Colonic mucosa (tissue), 4 donors: ENCODE measurements around the gene ZNF304. TPM values are rescaled to one million over a fixed set of nuclear protein-coding genes. Genes with fewer than 3 reads are reported as not detected.

Experiments
- DNase-seq: peaks from one replicate; pipeline ENCODE4 v3.0.0-alpha.2; 2020
- H3K27ac ChIP-seq: fragments of 200-600 bp; one replicate; pipeline ENCODE4 v1.8.0; 2021
- H3K27me3 ChIP-seq: fragments of 200-600 bp; one replicate; pipeline ENCODE4 v1.8.0; 2021
- H3K36me3 ChIP-seq: fragments of 200-600 bp; one replicate; pipeline ENCODE4 v1.8.0; 2021
- H3K4me1 ChIP-seq: fragments of 200-600 bp; one replicate; pipeline ENCODE4 v1.8.0; 2021; ENCODE audit warnings: mild to moderate bottlenecking
- H3K4me3 ChIP-seq: fragments of 200-600 bp; one replicate; pipeline ENCODE4 v1.8.0; 2021
- H3K9ac ChIP-seq, 2 donors: one replicate each; pipeline ENCODE4 v1.7.0; 2013; ENCODE audit warnings: control low read depth in 2 of 2, low read depth in 2 of 2, low read length in 2 of 2
- H3K9me3 ChIP-seq: fragments of 200-600 bp; one replicate; pipeline ENCODE4 v1.8.0; 2021
- CTCF ChIP-seq: fragments of 200-600 bp; IDR thresholded peaks from one replicate; pipeline ENCODE4 v1.8.0; 2022; ENCODE audit warnings: antibody characterized with exemption, mild to moderate bottlenecking
- intact Hi-C: fragments of 100-400 bp; cut with DNase I; formaldehyde crosslinking; loops from one replicate; pipeline ENCODE4 v1.14.1; 2022
- total RNA-seq, 2 donors: library from RNA; stranded (reverse); fragmentation: NEBNext Ultra II Directional in 1 of 2; extraction: Animal tissue kit (Norgen Biotek cat#: 25700) in 1 of 2; gene quantifications; one replicate each; pipeline ENCODE4 v1.2.1, GENCODE V29; 2021
- donor health status: healthy.
- donor health status: DM: no; HTN: no; CAD: no.
- donor health status: DM: no; HTN: no; CAD: no.

The ZNF304 gene
- total RNA-seq, 2 donors from 2014 or later = 3.6 TPM

- Histone ChIP-seq H3K9ac (peak overlapping the region; percentile 87 to 91), H3K36me3 (no peaks in the 10 kb centered on the region), H3K4me1 (no peaks in the 10 kb centered on the region), H3K27me3 (peaks cover 5% of the 10 kb centered on the region), H3K9me3 (no peaks in the 10 kb centered on the region), H3K27ac (no peak overlapping the region), H3K4me3 (peak overlapping the region; percentile 89)
- no peak for TF ChIP-seq CTCF
- DNase-seq = no peak
- intact Hi-C loops = no loop called here
These were observed 30.0 kb upstream of the ZNF304 start for GRCh38 chr19:57321116-57321515.

GRCh38 chr19:57321751-57322150 is 29.3 kb upstream of the ZNF304 start:
- Histone ChIP-seq H3K27ac (no peak overlapping the region), H3K4me1 (no peaks in the 10 kb centered on the region), H3K36me3 (no peaks in the 10 kb centered on the region), H3K4me3 (peak overlapping the region; percentile 89), H3K9me3 (no peaks in the 10 kb centered on the region), H3K9ac (no peak overlapping the region), H3K27me3 (peaks cover 5% of the 10 kb centered on the region)
- no peak for DNase-seq
- intact Hi-C loops = no loop called here
- no peak for TF ChIP-seq CTCF

GRCh38 chr19:57324992-57325391 is 26.1 kb upstream of the ZNF304 start:
- Histone ChIP-seq H3K4me1 (no peaks in the 10 kb centered on the region), H3K27ac (no peak overlapping the region), H3K9me3 (no peaks in the 10 kb centered on the region), H3K27me3 (no peaks in the 10 kb centered on the region), H3K4me3 (no peak overlapping the region), H3K36me3 (peaks cover 6% of the 10 kb centered on the region), H3K9ac (no peak overlapping the region)
- no peak for TF ChIP-seq CTCF
- no peak for DNase-seq
- intact Hi-C loops = no loop called here

GRCh38 chr19:57327993-57328392 is 23.1 kb upstream of the ZNF304 start:
- DNase-seq = no peak
- H3K4me3 ChIP-seq = no peak overlapping the region
- intact Hi-C loops = no loop called here
- peaks cover 6% of the 10 kb centered on the region for H3K36me3 ChIP-seq
- no peak for TF ChIP-seq CTCF
- no peak overlapping the region for H3K9ac ChIP-seq
- H3K27me3 ChIP-seq = no peaks in the 10 kb centered on the region
- no peak overlapping the region for H3K27ac ChIP-seq
- H3K4me1 ChIP-seq = no peaks in the 10 kb centered on the region
- H3K9me3 ChIP-seq = no peaks in the 10 kb centered on the region

- Histone ChIP-seq H3K27me3 (no peaks in the 10 kb centered on the region), H3K9ac (no peak overlapping the region), H3K36me3 (no peaks in the 10 kb centered on the region), H3K4me3 (no peak overlapping the region), H3K27ac (no peak overlapping the region), H3K4me1 (no peaks in the 10 kb centered on the region), H3K9me3 (no peaks in the 10 kb centered on the region)
- TF ChIP-seq CTCF = no peak
- DNase-seq = no peak
- intact Hi-C loops = no loop called here
These were observed 16.9 kb upstream of the ZNF304 start for GRCh38 chr19:57334191-57334590.

- H3K27ac ChIP-seq = no peak overlapping the region
- TF ChIP-seq CTCF = no peak
- no peaks in the 10 kb centered on the region for H3K36me3 ChIP-seq
- H3K27me3 ChIP-seq = no peaks in the 10 kb centered on the region
- DNase-seq = no peak
- H3K9me3 ChIP-seq = no peaks in the 10 kb centered on the region
- no peak overlapping the region for H3K4me3 ChIP-seq
- H3K4me1 ChIP-seq = no peaks in the 10 kb centered on the region
- H3K9ac ChIP-seq = no peak overlapping the region
- intact Hi-C loops = no loop called here
These were observed 12.2 kb upstream of the ZNF304 start for GRCh38 chr19:57338877-57339276.
